HFF-Myc (cell line): Measurements from ENCODE around the gene DLG5.

Experiments used
- DNase-seq: peaks from one replicate; pipeline ENCODE4 v3.0.0-alpha.2; 2011; ENCODE audit warnings: low read depth; ENCODE audit errors: extremely low read depth
- H3K4me3 ChIP-seq: replicated peaks from 2 replicates; pipeline ENCODE4 v1.5.1; 2011; ENCODE audit warnings: low read depth, mild to moderate bottlenecking, control low read depth, low read length
- TF ChIP-seq, protein P1 (sequence below): IDR thresholded peaks from 2 replicates; pipeline ENCODE4 v1.5.1; 2012; ENCODE audit warnings: mild to moderate bottlenecking, low read depth, low read length, control low read depth; ENCODE audit errors: missing control alignments

Gene DLG5

DNA sequence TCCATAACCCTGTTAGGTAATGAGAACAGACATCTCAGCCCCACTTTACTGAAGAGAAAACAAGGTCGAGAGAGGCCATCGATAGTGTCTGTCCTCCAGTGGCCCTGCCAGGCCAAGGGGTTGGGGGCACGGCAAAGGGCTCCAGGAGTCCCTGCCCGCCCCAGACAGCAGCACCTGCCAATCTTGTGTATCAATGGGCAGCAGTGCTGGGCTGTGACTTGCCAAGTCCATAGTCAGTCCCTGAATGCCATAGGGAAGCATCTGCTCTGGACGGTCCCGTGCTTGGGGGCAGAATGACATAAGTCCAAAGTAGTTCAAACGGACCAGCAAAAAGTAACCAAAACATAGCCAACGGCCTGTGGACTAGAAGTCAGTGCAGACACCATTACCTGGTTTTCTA lies 33.2 kb downstream of the DLG5 start:
- H3K4me3 ChIP-seq = no peak overlapping the region
- TF ChIP-seq, protein P1, sequence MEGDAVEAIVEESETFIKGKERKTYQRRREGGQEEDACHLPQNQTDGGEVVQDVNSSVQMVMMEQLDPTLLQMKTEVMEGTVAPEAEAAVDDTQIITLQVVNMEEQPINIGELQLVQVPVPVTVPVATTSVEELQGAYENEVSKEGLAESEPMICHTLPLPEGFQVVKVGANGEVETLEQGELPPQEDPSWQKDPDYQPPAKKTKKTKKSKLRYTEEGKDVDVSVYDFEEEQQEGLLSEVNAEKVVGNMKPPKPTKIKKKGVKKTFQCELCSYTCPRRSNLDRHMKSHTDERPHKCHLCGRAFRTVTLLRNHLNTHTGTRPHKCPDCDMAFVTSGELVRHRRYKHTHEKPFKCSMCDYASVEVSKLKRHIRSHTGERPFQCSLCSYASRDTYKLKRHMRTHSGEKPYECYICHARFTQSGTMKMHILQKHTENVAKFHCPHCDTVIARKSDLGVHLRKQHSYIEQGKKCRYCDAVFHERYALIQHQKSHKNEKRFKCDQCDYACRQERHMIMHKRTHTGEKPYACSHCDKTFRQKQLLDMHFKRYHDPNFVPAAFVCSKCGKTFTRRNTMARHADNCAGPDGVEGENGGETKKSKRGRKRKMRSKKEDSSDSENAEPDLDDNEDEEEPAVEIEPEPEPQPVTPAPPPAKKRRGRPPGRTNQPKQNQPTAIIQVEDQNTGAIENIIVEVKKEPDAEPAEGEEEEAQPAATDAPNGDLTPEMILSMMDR = no peak
- DNase-seq = no peak

DNA sequence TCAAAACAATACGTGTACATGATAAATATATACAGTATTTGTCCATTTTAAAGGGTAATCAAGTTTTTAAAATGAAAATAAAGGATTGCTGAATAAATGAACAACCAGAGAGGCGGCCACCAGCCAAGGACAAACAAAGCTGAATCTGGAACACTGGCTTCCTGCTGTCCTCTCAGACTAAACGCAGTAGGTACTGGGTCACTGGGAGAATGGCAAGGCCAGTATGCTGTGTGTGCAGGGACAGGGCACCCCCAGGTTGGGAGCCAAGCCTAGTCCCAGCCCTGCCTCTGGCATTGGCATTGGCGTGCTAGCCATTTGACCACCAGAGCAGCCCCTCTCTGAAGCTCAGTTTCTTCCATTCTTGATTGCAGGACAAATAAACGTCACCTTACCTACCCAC lies 33.8 kb downstream of the DLG5 start:
- no peak overlapping the region for H3K4me3 ChIP-seq
- TF ChIP-seq, protein P1 = no peak
- DNase-seq = no peak

DNA sequence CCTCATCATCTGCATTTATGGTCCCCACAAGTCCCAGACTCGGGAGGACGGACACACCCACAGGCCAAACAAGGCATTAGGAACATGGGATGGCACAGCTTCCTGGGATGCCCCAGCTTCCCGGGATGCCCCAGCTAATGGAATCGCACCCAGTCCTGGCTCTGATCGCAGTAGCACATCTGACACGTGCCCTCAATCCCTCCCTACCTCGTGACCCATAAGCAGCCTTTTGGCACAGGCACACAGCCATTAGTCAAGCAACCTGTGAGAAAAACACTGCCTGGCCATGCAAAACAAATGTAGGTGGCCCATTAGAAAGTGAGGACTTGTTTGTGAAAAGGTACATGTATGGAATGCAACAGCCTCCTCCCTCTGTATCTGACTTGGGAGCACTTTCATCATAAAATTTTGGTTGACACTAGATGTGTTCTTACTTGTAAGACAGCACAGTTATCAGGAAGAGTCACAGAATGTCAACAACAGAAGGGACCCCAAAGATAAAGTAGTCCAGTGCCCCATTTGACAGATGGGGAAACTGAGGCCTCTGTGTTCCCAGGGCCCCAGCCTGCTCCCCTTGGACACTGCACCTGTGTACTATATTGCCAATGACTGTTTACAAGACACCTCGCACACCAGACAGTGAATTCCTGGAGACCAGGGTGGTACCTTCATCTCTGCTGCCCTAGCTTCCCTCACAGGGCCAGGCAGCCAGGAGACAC lies 34.4 kb downstream of the DLG5 start:
- TF ChIP-seq, protein P1 = no peak
- DNase-seq = no peak
- no peak overlapping the region for H3K4me3 ChIP-seq

- TF ChIP-seq, protein P1 = no peak
- DNase-seq = no peak
- no peak overlapping the region for H3K4me3 ChIP-seq
These were observed 36.5 kb downstream of the DLG5 start for GRCh38 chr10:77890097-77890496.

DNA sequence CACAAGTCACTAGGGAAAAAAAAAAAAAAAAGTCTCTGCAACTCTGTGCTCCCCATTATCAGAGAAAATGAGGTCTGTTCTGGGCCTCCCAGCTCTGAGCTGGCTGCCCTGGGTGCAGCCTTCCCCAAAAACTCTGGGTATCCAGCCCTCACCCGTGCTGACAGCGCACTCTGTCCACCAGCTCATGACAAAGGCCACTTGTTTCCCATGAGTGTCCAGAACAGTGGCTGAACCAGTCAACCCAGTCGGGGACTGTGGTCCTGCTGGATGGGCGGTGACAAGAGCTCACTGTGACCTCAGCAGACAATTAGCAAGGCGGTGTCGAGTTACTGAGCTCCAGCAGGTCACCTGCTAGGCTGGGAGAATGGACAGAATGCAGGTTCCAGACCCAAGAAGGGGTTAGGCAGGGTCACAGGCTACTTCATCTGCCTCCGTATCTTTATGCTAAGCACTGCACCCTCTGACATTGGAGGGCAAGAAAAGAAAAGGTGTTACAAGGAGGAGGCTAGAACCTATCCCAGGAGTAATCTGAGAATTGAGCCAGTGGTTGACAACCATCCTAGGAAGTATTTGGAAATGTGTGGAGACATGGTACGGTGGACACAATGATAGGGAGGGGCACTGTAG lies 37.2 kb downstream of the DLG5 start:
- DNase-seq = no peak

DNA sequence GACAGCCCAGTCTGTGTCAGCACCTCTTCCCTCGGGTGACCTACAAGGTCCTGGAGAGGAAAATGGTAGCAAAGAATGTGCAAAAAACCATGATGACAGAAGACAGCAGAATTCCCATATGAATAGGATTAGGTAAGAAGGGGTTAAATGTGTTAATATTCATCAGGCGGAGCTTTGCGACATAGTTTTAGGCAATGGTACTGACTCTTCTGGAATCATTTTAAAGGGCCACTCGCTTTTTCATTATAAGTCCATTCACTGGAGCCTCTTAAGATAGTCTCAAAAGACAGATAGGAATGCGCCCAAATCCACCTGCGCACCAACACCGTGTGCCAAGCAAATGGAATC lies 38.2 kb downstream of the DLG5 start:
- TF ChIP-seq, protein P1 = no peak
- no peak overlapping the region for H3K4me3 ChIP-seq
- DNase-seq = no peak

More for the DNA sequence above, 37.2 kb downstream of the DLG5 start:
- H3K4me3 ChIP-seq = no peak overlapping the region
- TF ChIP-seq, protein P1 = no peak
